HG03571 (cell line): ENCODE measurements around the gene PLXNC1.

Experiments
- ATAC-seq: cut with Tn5 transposase; IDR thresholded peaks from one replicate; pipeline ENCODE4 v1.9.1; 2021; ENCODE audit not compliant: unreplicated experiment

The PLXNC1 gene

GRCh38 chr12:94229902-94230301 is 81.5 kb downstream of the PLXNC1 start:
- ATAC-seq = no peak

GRCh38 chr12:94230357-94230905 is 82.1 kb downstream of the PLXNC1 start:
- no peak for ATAC-seq

GRCh38 chr12:94231709-94232108 is 83.3 kb downstream of the PLXNC1 start:
- ATAC-seq = no peak

GRCh38 chr12:94235848-94236247 is 87.5 kb downstream of the PLXNC1 start:
- ATAC-seq = no peak

- ATAC-seq = no peak
These were observed 91.1 kb downstream of the PLXNC1 start for GRCh38 chr12:94239332-94239993.

- peak; percentile 75 for ATAC-seq
These were observed 91.8 kb downstream of the PLXNC1 start for GRCh38 chr12:94240171-94240570.

GRCh38 chr12:94242901-94243300 is 94.5 kb downstream of the PLXNC1 start:
- ATAC-seq = no peak

- ATAC-seq = peak; percentile 80
These were observed 96.1 kb downstream of the PLXNC1 start for GRCh38 chr12:94244165-94245133.

- ATAC-seq = no peak
These were observed 97.4 kb downstream of the PLXNC1 start for GRCh38 chr12:94245631-94246383.

- ATAC-seq = no peak
These were observed 98.9 kb downstream of the PLXNC1 start for GRCh38 chr12:94247246-94247645.

- no peak for ATAC-seq
These were observed 100.2 kb downstream of the PLXNC1 start for GRCh38 chr12:94248582-94248981.

GRCh38 chr12:94250130-94250529 is 101.8 kb downstream of the PLXNC1 start:
- no peak for ATAC-seq

- no peak for ATAC-seq
These were observed 105.9 kb downstream of the PLXNC1 start for GRCh38 chr12:94254270-94254669.

GRCh38 chr12:94255006-94255405 is 106.6 kb downstream of the PLXNC1 start:
- ATAC-seq = no peak

- ATAC-seq = no peak
These were observed 107.1 kb downstream of the PLXNC1 start for GRCh38 chr12:94255428-94255827.

GRCh38 chr12:94258593-94258992 is 110.2 kb downstream of the PLXNC1 start:
- no peak for ATAC-seq

GRCh38 chr12:94260017-94260416 is 111.6 kb downstream of the PLXNC1 start:
- ATAC-seq = no peak

- no peak for ATAC-seq
These were observed 112.3 kb downstream of the PLXNC1 start for GRCh38 chr12:94260717-94261116.

- no peak for ATAC-seq
These were observed 112.7 kb downstream of the PLXNC1 start for GRCh38 chr12:94261119-94261518.

- no peak for ATAC-seq
These were observed 113.4 kb downstream of the PLXNC1 start for GRCh38 chr12:94261786-94262185.
